ENCODE measurements around the gene CELF2. TPM values are rescaled to one million over a fixed set of nuclear protein-coding genes. Genes with fewer than 3 reads are reported as not detected.
"Not testable (repeated sequence)": the region's sequence is repeated elsewhere in the genome, so short reads cannot be mapped to it uniquely, and the experiment has no call there.

The CELF2 gene
- total RNA-seq, 1 donor from 2014 or later, result 11.0 TPM

- no peak for DNase-seq (ENCODE audit: low read depth)
- H3K4me3 ChIP-seq (ENCODE audit: low read depth, low read length), result no peak overlapping the region
Observed at GRCh38 chr10:11339013-11339412, 321.3 kb downstream of the CELF2 start.

GRCh38 chr10:11339660-11340059 lies 322.0 kb downstream of the CELF2 start:
- no peak for TF ChIP-seq CTCF (conservative IDR thresholded peaks at IDR 0.05; ENCODE audit: low read depth, low read length)
- H3K4me3 ChIP-seq (ENCODE audit: low read depth, low read length), result no peak overlapping the region
- no peak for DNase-seq (ENCODE audit: low read depth)

More at GRCh38 chr10:11339013-11339412, 321.3 kb downstream of the CELF2 start:
- TF ChIP-seq CTCF (conservative IDR thresholded peaks at IDR 0.05; ENCODE audit: low read depth, low read length), result no peak

- H3K4me3 ChIP-seq (ENCODE audit: low read depth, low read length), result no peak overlapping the region
- DNase-seq (ENCODE audit: low read depth), result no peak
- TF ChIP-seq CTCF (conservative IDR thresholded peaks at IDR 0.05; ENCODE audit: low read depth, low read length), result no peak
Observed at GRCh38 chr10:11341283-11341960, 323.8 kb downstream of the CELF2 start.

GRCh38 chr10:11344081-11344480 lies 326.4 kb downstream of the CELF2 start:
- DNase-seq (ENCODE audit: low read depth), result no peak
- no peak overlapping the region for H3K4me3 ChIP-seq (ENCODE audit: low read depth, low read length)
- TF ChIP-seq CTCF (conservative IDR thresholded peaks at IDR 0.05; ENCODE audit: low read depth, low read length), result no peak

GRCh38 chr10:11344550-11344949 lies 326.9 kb downstream of the CELF2 start:
- no peak overlapping the region for H3K4me3 ChIP-seq (ENCODE audit: low read depth, low read length)
- DNase-seq (ENCODE audit: low read depth), result no peak
- no peak for TF ChIP-seq CTCF (conservative IDR thresholded peaks at IDR 0.05; ENCODE audit: low read depth, low read length)

- H3K4me3 ChIP-seq (ENCODE audit: low read depth, low read length), result no peak overlapping the region
- DNase-seq (ENCODE audit: low read depth), result peak; percentile 12
- TF ChIP-seq CTCF (conservative IDR thresholded peaks at IDR 0.05; ENCODE audit: low read depth, low read length), result peak; percentile 23
Observed at GRCh38 chr10:11345224-11346054, 327.8 kb downstream of the CELF2 start.

- not testable (repeated sequence) for DNase-seq (ENCODE audit: low read depth); H3K4me3 ChIP-seq (ENCODE audit: low read depth, low read length)
Observed at GRCh38 chr10:11347580-11347979, 329.9 kb downstream of the CELF2 start.

Measured in epithelial cell of proximal tubule (primary cell).